Astrocyte (in vitro differentiated cells and primary cell): ENCODE measurements around the gene CNTRL. TPM values are rescaled to one million over a fixed set of nuclear protein-coding genes. Genes with fewer than 3 reads are reported as not detected.
"Not testable (repeated sequence)": the region's sequence is repeated elsewhere in the genome, so short reads cannot be mapped to it uniquely, and the experiment has no call there.

Source experiments
- DNase-seq: peaks from one replicate; pipeline ENCODE4 v3.0.0-alpha.2; 2010; ENCODE audit warnings: low read depth
- FAIRE-seq: peaks from 2 replicates; lab custom pipeline; 2011; peaks lifted over from hg19 to GRCh38; lab: Jason Lieb, UNC
- H2AFZ ChIP-seq: 2 replicates; pipeline ENCODE4 v1.6.0; 2012; ENCODE audit warnings: low read depth, low read length, inconsistent platforms
- H3K27ac ChIP-seq: 2 replicates; pipeline ENCODE4 v1.5.1; 2011; ENCODE audit warnings: low read depth, low read length, inconsistent platforms
- H3K27me3 ChIP-seq: 2 replicates; pipeline ENCODE4 v1.6.0; 2011; ENCODE audit warnings: low read length, inconsistent platforms; ENCODE audit not compliant: insufficient read depth
- H3K36me3 ChIP-seq: 2 replicates; pipeline ENCODE4 v1.5.1; 2011; ENCODE audit warnings: low read length, inconsistent platforms; ENCODE audit not compliant: insufficient read depth
- H3K4me1 ChIP-seq: 2 replicates; pipeline ENCODE4 v1.5.1; 2011; ENCODE audit warnings: low read length, inconsistent platforms; ENCODE audit not compliant: insufficient read depth
- H3K4me2 ChIP-seq: 2 replicates; pipeline ENCODE4 v1.6.0; 2012; ENCODE audit warnings: low read length, inconsistent platforms
- H3K4me3 ChIP-seq: 2 replicates; pipeline ENCODE4 v1.5.1; 2011; ENCODE audit warnings: low read depth, mild to moderate bottlenecking, low read length, inconsistent platforms; ENCODE audit not compliant: insufficient read depth
- H3K79me2 ChIP-seq: 2 replicates; pipeline ENCODE4 v1.6.0; 2012; ENCODE audit warnings: mild to moderate bottlenecking, low read length, inconsistent platforms; ENCODE audit not compliant: insufficient read depth
- H3K9ac ChIP-seq: 2 replicates; pipeline ENCODE4 v1.6.0; 2012; ENCODE audit warnings: mild to moderate bottlenecking, low read length, inconsistent platforms
- H3K9me3 ChIP-seq: 2 replicates; pipeline ENCODE4 v1.5.1; 2012; ENCODE audit warnings: low read depth, mild to moderate bottlenecking, low read length, inconsistent platforms; ENCODE audit not compliant: insufficient read depth
- H4K20me1 ChIP-seq: 2 replicates; pipeline ENCODE4 v1.6.0; 2012; ENCODE audit warnings: low read length, inconsistent platforms; ENCODE audit not compliant: insufficient read depth
- H3K27ac Mint-ChIP-seq: one replicate; pipeline ENCODE4 v1.8.0; 2021; ENCODE audit warnings: mild to moderate bottlenecking, mixed read lengths; ENCODE audit not compliant: unreplicated experiment
- H3K27me3 Mint-ChIP-seq: one replicate; pipeline ENCODE4 v1.8.0; 2021; ENCODE audit warnings: low read depth, mixed read lengths; ENCODE audit not compliant: unreplicated experiment
- H3K36me3 Mint-ChIP-seq: one replicate; pipeline ENCODE4 v1.8.0; 2021; ENCODE audit warnings: low read depth, mixed read lengths; ENCODE audit not compliant: unreplicated experiment
- H3K4me1 Mint-ChIP-seq: one replicate; pipeline ENCODE4 v1.8.0; 2021; ENCODE audit warnings: low read depth, mixed read lengths; ENCODE audit not compliant: unreplicated experiment
- H3K4me3 Mint-ChIP-seq: one replicate; pipeline ENCODE4 v1.8.0; 2021; ENCODE audit warnings: mild to moderate bottlenecking, moderate library complexity, mixed read lengths; ENCODE audit not compliant: unreplicated experiment
- H3K9me3 Mint-ChIP-seq: one replicate; pipeline ENCODE4 v1.8.0; 2021; ENCODE audit warnings: mild to moderate bottlenecking, mixed read lengths; ENCODE audit not compliant: unreplicated experiment
- EZH2 ChIP-seq: IDR thresholded peaks from 2 replicates; pipeline ENCODE4 v1.6.1; 2012; ENCODE audit warnings: mild to moderate bottlenecking, low read length, inconsistent platforms; ENCODE audit not compliant: insufficient read depth
- total RNA-seq: library from RNA; stranded (reverse); gene quantifications from 2 replicates; pipeline ENCODE4 v1.2.1, GENCODE V29; 2021
- TF ChIP-seq, protein P1 (sequence below): IDR thresholded peaks from 2 replicates; pipeline ENCODE4 v1.5.1; 2011; ENCODE audit warnings: low read depth, mild to moderate bottlenecking, inconsistent platforms, low read length, moderate library complexity; ENCODE audit not compliant: insufficient read depth

CNTRL gene
- total RNA-seq, 1 donor from 2014 or later = 4.4 TPM

DNA sequence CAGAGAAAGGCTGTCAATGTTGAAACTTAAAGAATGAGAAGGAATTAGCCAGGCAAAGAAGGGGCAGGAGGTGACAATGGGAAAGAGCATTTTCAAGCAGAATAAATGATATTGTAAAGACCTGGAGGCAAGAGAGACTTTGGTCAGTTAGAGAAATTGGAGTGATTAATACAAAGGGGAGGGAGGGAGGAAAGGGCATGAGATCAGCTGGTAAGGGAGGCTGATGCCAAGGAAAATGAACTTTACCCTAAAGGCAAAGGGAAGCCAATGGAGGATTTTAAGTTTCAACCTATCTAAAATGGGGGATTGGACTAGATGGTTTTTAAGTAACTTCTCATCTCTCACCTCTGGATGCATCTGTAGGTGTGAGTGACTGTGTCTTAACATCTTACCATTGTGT, 48.0 kb upstream of the CNTRL start:
- no peak for FAIRE-seq
- H3K27me3 ChIP-seq = no peaks in the 10 kb centered on the region
- H3K27ac ChIP-seq = no peak overlapping the region

DNA sequence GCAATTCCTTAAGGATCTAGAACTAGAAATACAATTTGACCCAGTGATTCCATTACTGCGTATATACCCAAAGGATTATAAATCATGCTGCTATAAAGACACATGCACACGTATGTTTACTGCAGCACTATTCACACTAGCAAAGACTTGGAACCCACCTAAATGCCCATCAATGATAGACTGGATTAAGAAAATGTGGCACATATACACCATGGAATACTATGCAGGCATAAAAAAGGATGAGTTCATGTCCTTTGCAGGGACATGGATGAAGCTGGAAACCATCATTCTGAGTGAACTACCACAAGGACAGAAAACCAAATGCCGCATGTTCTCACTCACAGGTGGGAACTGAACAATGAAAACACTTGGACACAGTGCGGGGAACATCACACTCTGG, 46.5 kb upstream of the CNTRL start:
- FAIRE-seq, H3K4me2 ChIP-seq, H3K27ac Mint-ChIP-seq, H3K4me3 ChIP-seq, H3K9me3 ChIP-seq, DNase-seq, H3K4me3 Mint-ChIP-seq, H3K9me3 Mint-ChIP-seq, H3K27me3 Mint-ChIP-seq, H3K79me2 ChIP-seq, H3K36me3 ChIP-seq, H3K4me1 ChIP-seq, H4K20me1 ChIP-seq, H3K36me3 Mint-ChIP-seq, H3K27me3 ChIP-seq, H3K4me1 Mint-ChIP-seq, H3K27ac ChIP-seq, H2AFZ ChIP-seq, H3K9ac ChIP-seq: not testable (repeated sequence)

More for the DNA sequence above, 48.0 kb upstream of the CNTRL start:
- TF ChIP-seq EZH2 = no peak
- TF ChIP-seq, protein P1, sequence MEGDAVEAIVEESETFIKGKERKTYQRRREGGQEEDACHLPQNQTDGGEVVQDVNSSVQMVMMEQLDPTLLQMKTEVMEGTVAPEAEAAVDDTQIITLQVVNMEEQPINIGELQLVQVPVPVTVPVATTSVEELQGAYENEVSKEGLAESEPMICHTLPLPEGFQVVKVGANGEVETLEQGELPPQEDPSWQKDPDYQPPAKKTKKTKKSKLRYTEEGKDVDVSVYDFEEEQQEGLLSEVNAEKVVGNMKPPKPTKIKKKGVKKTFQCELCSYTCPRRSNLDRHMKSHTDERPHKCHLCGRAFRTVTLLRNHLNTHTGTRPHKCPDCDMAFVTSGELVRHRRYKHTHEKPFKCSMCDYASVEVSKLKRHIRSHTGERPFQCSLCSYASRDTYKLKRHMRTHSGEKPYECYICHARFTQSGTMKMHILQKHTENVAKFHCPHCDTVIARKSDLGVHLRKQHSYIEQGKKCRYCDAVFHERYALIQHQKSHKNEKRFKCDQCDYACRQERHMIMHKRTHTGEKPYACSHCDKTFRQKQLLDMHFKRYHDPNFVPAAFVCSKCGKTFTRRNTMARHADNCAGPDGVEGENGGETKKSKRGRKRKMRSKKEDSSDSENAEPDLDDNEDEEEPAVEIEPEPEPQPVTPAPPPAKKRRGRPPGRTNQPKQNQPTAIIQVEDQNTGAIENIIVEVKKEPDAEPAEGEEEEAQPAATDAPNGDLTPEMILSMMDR = no peak
- no peak overlapping the region for H3K9ac ChIP-seq
- H3K4me1 ChIP-seq = no peaks in the 10 kb centered on the region
- Mint-ChIP-seq H3K4me3 (no peak overlapping the region), H3K9me3 (no peaks in the 10 kb centered on the region), H3K27me3 (no peaks in the 10 kb centered on the region), H3K27ac (no peak overlapping the region), H3K36me3 (no peaks in the 10 kb centered on the region), H3K4me1 (no peaks in the 10 kb centered on the region)
- no peaks in the 10 kb centered on the region for H4K20me1 ChIP-seq
- no peaks in the 10 kb centered on the region for H3K36me3 ChIP-seq
- no peaks in the 10 kb centered on the region for H3K9me3 ChIP-seq
- H3K79me2 ChIP-seq = no peaks in the 10 kb centered on the region
- no peak overlapping the region for H3K4me3 ChIP-seq
- DNase-seq = no peak
- H2AFZ ChIP-seq = no peak overlapping the region
- no peak overlapping the region for H3K4me2 ChIP-seq

DNA sequence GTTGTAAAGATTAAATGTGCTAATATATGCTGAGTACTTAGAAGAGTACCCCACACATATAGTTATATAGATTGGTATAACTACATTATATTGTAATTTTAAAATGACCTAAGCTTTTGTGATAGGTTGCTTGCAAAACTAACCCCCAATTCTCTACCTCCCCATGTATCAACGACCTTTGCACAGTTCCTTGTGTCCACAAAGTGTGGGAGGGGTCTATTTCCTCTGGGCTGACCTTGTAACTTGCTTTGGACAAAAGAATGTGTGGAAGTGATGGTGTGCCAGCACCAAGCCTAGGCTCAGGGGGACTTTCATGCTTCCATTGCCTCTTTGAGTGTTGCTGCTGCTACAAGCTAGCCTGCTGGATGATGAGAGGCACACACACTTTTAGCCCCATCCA, 45.3 kb upstream of the CNTRL start:
- Mint-ChIP-seq H3K27me3 (no peaks in the 10 kb centered on the region), H3K4me3 (no peak overlapping the region), H3K27ac (no peak overlapping the region), H3K9me3 (no peaks in the 10 kb centered on the region), H3K36me3 (no peaks in the 10 kb centered on the region), H3K4me1 (no peaks in the 10 kb centered on the region)
- H3K27me3 ChIP-seq = no peaks in the 10 kb centered on the region
- H4K20me1 ChIP-seq = no peaks in the 10 kb centered on the region
- no peak overlapping the region for H3K9ac ChIP-seq
- no peaks in the 10 kb centered on the region for H3K4me1 ChIP-seq
- no peak overlapping the region for H2AFZ ChIP-seq
- FAIRE-seq (no peak), DNase-seq (no peak)
- H3K36me3 ChIP-seq = no peaks in the 10 kb centered on the region
- TF ChIP-seq, protein P1 = no peak
- TF ChIP-seq EZH2 = no peak
- no peak overlapping the region for H3K4me2 ChIP-seq
- no peaks in the 10 kb centered on the region for H3K9me3 ChIP-seq
- no peak overlapping the region for H3K27ac ChIP-seq
- H3K79me2 ChIP-seq = no peaks in the 10 kb centered on the region
- H3K4me3 ChIP-seq = no peak overlapping the region
